ENCODE data around the gene HSP90AB1.
A peak's percentile ranks its signal among the peaks of the same experiment; 100 is the strongest.

HSP90AB1 gene

GRCh38 chr6:44292661-44293365 lies 45.9 kb downstream of the HSP90AB1 start:
- DNase-seq, result no peak

GRCh38 chr6:44294832-44295791 lies 48.2 kb downstream of the HSP90AB1 start:
- no peak for DNase-seq

DNA sequence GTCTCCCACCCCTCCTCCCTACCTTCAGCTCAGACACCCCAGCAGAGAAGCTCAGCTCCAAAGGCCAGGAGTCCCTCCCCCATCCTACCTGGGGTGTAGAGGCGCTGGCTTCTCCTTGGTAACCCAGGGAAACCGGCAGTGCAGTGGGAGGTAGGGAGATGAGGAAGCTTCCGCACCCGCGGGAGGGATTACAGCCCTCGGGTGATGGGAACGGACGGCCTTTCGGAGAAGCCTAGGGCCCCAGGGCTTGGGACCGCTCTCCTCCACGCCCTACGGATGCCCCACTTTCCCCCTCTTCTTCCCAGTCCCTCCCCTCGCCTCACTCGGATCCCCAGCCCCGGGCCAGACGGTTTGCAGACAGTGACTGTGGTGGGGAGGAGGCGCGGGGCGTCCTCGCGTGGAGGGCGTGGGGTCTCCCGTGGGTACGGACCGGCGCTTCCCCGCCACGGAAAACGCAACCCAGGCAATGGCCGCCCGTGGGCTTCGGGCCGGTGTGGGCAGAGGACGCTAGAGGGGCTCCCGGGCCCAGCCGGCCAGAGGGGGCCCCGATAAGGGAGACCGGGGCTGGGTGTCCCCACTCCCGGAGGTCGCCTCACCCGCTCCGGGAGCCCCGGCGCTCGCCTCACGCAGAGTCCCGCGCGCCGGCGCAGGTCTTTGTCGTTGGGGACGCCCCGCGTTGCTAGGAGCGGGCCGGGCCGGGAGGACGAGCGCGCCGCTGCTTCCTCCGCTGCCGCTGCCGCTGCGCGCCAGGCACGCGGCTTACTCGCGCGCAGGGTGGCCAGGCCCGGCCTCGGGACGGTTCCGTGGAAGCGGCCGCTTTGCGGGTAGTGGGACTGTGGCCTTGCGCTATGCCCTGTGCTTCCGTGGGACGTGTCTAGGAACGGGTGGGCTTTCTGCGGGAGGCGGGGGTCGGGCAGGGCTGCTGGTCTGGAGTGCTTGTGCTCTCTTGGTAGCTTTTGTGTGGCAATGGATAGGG lies 50.5 kb downstream of the HSP90AB1 start:
- DNase-seq, result peak; percentile 26

- no peak for DNase-seq
These were observed 51.3 kb downstream of the HSP90AB1 start for GRCh38 chr6:44298055-44298803.

- no peak for DNase-seq
These were observed 52.0 kb downstream of the HSP90AB1 start for GRCh38 chr6:44298864-44299263.

DNA sequence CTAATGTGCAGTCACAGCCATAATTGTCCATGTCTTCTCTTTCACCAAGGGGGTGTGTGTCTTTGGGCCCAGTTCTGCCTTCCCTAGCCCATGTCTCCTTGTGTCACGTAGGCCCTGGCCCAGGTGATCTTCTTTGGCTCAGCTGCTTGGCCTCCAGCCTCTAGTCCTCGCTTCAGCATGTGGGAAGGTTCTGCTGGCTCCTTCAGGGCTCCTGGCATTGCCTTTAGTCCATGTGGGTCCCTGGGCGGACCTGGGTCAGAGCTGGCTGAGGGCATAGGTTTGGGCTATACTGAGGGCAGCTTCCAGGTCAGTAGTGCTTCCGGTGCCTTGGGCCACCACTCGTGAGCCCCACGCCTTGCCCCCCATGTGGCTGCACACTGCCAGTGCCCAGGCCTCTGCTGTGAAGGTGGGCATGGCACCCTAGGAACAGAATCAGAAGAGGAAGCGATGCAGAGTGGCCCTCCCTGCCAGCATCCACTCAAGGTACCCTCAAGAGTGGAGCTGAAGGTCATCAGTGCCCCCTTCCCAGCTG lies 53.5 kb downstream of the HSP90AB1 start:
- DNase-seq, result no peak

GRCh38 chr6:44301106-44301505 lies 54.2 kb downstream of the HSP90AB1 start:
- no peak for DNase-seq

DNA sequence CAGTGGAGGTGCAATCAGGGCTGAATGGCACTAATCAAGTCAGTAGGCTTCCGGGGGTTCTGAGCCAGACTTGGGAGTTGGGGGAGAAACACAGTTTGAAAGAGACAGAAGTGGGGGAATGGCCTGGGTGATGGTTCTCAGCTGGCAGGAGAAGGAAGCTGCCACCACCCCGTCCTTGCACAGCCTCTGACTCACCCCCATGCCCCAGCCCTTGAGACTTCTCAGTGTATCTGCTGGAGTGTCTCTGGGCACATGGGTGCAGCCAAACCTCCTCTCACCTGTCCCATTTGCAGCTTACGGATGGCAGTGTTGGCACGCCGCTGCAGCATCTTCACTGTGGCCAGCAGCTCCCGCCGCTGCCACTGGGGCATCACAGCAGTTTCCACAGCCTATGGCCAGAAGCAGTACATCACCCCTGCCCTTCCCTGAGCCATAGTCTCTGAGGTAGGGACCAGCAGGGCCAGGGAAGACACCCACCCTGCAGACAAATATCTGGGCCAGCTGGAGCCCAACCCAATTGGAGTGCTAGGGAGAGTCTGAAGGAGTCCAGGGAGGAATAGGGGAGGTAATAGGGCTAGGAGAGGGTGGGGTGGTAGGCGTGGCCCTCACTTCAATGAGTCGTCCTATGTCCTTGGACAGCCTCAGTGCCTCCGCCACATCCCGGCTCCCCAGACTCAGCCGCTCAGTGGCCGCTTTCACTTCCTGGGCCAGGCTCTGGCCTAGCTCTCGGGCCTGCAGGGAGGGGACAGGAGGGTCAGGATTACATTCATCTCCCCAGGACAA lies 55.1 kb downstream of the HSP90AB1 start:
- no peak for DNase-seq

- no peak for DNase-seq
These were observed 56.0 kb downstream of the HSP90AB1 start for GRCh38 chr6:44302856-44303255.
